Measurements from ENCODE around the gene PTPRM.

Gene PTPRM

GRCh38 chr18:7902399-7902839, 335.3 kb downstream of the PTPRM start:
- Histone ChIP-seq H3K36me3 (replicated peaks; ENCODE audit: insufficient read depth, low read length) (no peaks in the 10 kb centered on the region), H3K9me2 (replicated peaks; ENCODE audit: insufficient read depth, low read length) (no peaks in the 10 kb centered on the region), H3K9me3 (replicated peaks; ENCODE audit: insufficient read depth, low read length) (no peaks in the 10 kb centered on the region), H3K4me3 (ENCODE audit: low read length) (no peak overlapping the region), H4K20me1 (ENCODE audit: insufficient read depth, low read length) (no peaks in the 10 kb centered on the region), H2AFZ (ENCODE audit: low read length) (no peak overlapping the region), H3K27me3 (replicated peaks; ENCODE audit: insufficient read depth, low read length) (no peaks in the 10 kb centered on the region), H3K4me1 (ENCODE audit: low read length) (no peaks in the 10 kb centered on the region), H3K27ac (ENCODE audit: low read length) (no peak overlapping the region), H3K79me2 (ENCODE audit: low read length) (no peaks in the 10 kb centered on the region), H3F3A (ENCODE audit: insufficient read depth, low read length) (no peaks in the 10 kb centered on the region), H3K9ac (ENCODE audit: low read length) (no peak overlapping the region), H3K4me2 (ENCODE audit: low read depth, low read length) (no peak overlapping the region)
- TF ChIP-seq EZH2phosphoT487 (IDR thresholded peaks at IDR 0.05; ENCODE audit: low read length) (no peak), CTCF (IDR thresholded peaks at IDR 0.05; ENCODE audit: low read length) (no peak), EZH2 (optimal IDR thresholded peaks at IDR 0.05; ENCODE audit: low read depth, low read length) (no peak)
- no peak for DNase-seq

GRCh38 chr18:7904529-7904928, 337.4 kb downstream of the PTPRM start:
- Histone ChIP-seq H3K9ac (ENCODE audit: low read length) (no peak overlapping the region), H3K9me2 (replicated peaks; ENCODE audit: insufficient read depth, low read length) (no peaks in the 10 kb centered on the region), H3K4me2 (ENCODE audit: low read depth, low read length) (no peak overlapping the region), H3K4me3 (ENCODE audit: low read length) (no peak overlapping the region), H4K20me1 (ENCODE audit: insufficient read depth, low read length) (no peaks in the 10 kb centered on the region), H3K4me1 (ENCODE audit: low read length) (no peaks in the 10 kb centered on the region), H3K79me2 (ENCODE audit: low read length) (no peaks in the 10 kb centered on the region), H3K27ac (ENCODE audit: low read length) (no peak overlapping the region), H2AFZ (ENCODE audit: low read length) (no peak overlapping the region), H3F3A (ENCODE audit: insufficient read depth, low read length) (no peaks in the 10 kb centered on the region), H3K27me3 (replicated peaks; ENCODE audit: insufficient read depth, low read length) (no peaks in the 10 kb centered on the region), H3K9me3 (replicated peaks; ENCODE audit: insufficient read depth, low read length) (no peaks in the 10 kb centered on the region), H3K36me3 (replicated peaks; ENCODE audit: insufficient read depth, low read length) (no peaks in the 10 kb centered on the region)
- DNase-seq, result no peak
- TF ChIP-seq EZH2 (optimal IDR thresholded peaks at IDR 0.05; ENCODE audit: low read depth, low read length) (no peak), CTCF (IDR thresholded peaks at IDR 0.05; ENCODE audit: low read length) (no peak), EZH2phosphoT487 (IDR thresholded peaks at IDR 0.05; ENCODE audit: low read length) (no peak)

GRCh38 chr18:7908681-7909299, 341.7 kb downstream of the PTPRM start:
- Histone ChIP-seq H3K9me3 (replicated peaks; ENCODE audit: insufficient read depth, low read length) (no peaks in the 10 kb centered on the region), H3K4me3 (ENCODE audit: low read length) (no peak overlapping the region), H3K4me2 (ENCODE audit: low read depth, low read length) (no peak overlapping the region), H3K27ac (ENCODE audit: low read length) (no peak overlapping the region), H3K79me2 (ENCODE audit: low read length) (no peaks in the 10 kb centered on the region), H3K9ac (ENCODE audit: low read length) (no peak overlapping the region), H4K20me1 (ENCODE audit: insufficient read depth, low read length) (no peaks in the 10 kb centered on the region), H3K27me3 (replicated peaks; ENCODE audit: insufficient read depth, low read length) (no peaks in the 10 kb centered on the region), H3K4me1 (ENCODE audit: low read length) (no peaks in the 10 kb centered on the region), H3K9me2 (replicated peaks; ENCODE audit: insufficient read depth, low read length) (no peaks in the 10 kb centered on the region), H3F3A (ENCODE audit: insufficient read depth, low read length) (no peaks in the 10 kb centered on the region), H2AFZ (ENCODE audit: low read length) (no peak overlapping the region), H3K36me3 (replicated peaks; ENCODE audit: insufficient read depth, low read length) (no peaks in the 10 kb centered on the region)
- TF ChIP-seq EZH2 (optimal IDR thresholded peaks at IDR 0.05; ENCODE audit: low read depth, low read length) (no peak), EZH2phosphoT487 (IDR thresholded peaks at IDR 0.05; ENCODE audit: low read length) (no peak), CTCF (IDR thresholded peaks at IDR 0.05; ENCODE audit: low read length) (no peak)
- no peak for DNase-seq
